ENCODE measurements around the gene NDUFA8. TPM values are rescaled to one million over a fixed set of nuclear protein-coding genes. Genes with fewer than 3 reads are reported as not detected.

The NDUFA8 gene
- polyA plus RNA-seq, 1 experiment = 90.4 TPM

DNA sequence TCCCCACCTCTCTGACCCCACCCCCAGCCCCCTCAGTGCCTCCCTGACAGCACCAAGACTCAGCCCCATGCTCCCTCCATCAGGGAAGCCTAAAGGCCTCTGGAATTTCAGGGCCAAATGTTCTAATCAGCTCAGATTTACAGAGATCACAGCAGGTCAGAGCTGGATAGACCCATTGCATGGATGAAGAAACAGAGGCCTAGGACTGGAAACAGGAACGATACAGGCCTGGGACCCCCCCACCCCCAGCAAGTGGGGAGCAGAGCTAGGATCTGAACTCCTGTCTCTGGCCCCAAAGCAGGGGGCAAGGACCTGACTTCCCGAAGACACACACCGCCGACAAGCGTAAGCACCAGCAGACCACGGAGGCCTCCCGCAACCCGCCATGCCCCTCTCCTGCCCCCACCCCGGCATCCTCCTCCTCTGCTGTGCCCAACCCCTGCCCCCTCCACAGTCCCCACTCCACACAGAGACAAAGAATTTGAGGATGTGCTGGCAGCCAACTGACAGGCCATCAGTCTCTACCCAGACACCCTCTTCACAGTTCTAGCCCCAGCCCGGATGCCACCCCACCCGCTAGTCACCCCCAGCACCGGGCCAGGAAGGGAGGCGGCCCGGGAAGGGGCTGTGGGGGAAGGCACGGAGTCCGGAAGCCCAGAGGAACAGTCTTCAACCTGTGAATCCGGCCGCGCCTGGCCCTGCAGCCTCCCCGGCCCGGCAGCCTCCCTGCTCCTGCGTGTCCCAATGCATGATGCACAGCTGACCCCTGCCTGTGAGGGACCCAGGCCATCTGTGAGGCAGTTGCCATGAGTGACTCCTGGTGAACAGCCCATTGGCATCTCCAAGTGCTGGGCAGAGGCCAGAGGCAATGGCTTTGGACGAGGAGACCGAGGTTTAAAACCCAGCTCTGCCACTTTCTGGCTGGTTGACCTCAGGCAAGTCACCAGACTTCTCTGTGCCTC lies 31.3 kb downstream of the NDUFA8 start:
- H3K4me3 ChIP-seq (ENCODE audit: low read depth, low read length) = no peak overlapping the region
- no peak for TF ChIP-seq CTCF (IDR thresholded peaks at IDR 0.05; ENCODE audit: low read depth, low read length)
- DNase-seq (ENCODE audit: low read depth, low spot score) = no peak
- CTCF ChIA-PET = interaction anchor here (0.9 to 7.7 kb wide), 3 partner anchors 27 to 223 kb away, joined by 3 to 222 read pairs (median 5); no protein-coding TSS in a partner anchor
- peaks cover 5% of the 10 kb centered on the region for H3K27me3 ChIP-seq (ENCODE audit: control insufficient read depth, insufficient read depth, low read length)
- H3K9me3 ChIP-seq (ENCODE audit: control insufficient read depth, insufficient read depth, low read length) = no peaks in the 10 kb centered on the region; the same call in 1 of the 2 replicates
- POLR2A ChIA-PET = no interaction called here
- no peak overlapping the region for H3K27ac ChIP-seq (ENCODE audit: low read depth, low read length)

GRCh38 chr9:122127396-122127798 lies 32.2 kb downstream of the NDUFA8 start:
- CTCF ChIA-PET = interaction anchor here (0.6 to 9.4 kb wide), 6 partner anchors 26 to 333 kb away, joined by 3 to 378 read pairs (median 32); no protein-coding TSS in a partner anchor
- no peak for DNase-seq (ENCODE audit: low read depth, low spot score)
- POLR2A ChIA-PET = no interaction called here
- no peak for TF ChIP-seq CTCF (IDR thresholded peaks at IDR 0.05; ENCODE audit: low read depth, low read length)
- Histone ChIP-seq H3K9me3 (ENCODE audit: control insufficient read depth, insufficient read depth, low read length) (no peaks in the 10 kb centered on the region; the same call in 1 of the 2 replicates), H3K4me3 (ENCODE audit: low read depth, low read length) (no peak overlapping the region), H3K27ac (ENCODE audit: low read depth, low read length) (no peak overlapping the region), H3K27me3 (ENCODE audit: control insufficient read depth, insufficient read depth, low read length) (peaks cover 5% of the 10 kb centered on the region)

GRCh38 chr9:122126331-122127261 lies 33.0 kb downstream of the NDUFA8 start:
- Histone ChIP-seq H3K4me3 (ENCODE audit: low read depth, low read length) (peak overlapping the region; percentile 36), H3K9me3 (ENCODE audit: control insufficient read depth, insufficient read depth, low read length) (no peaks in the 10 kb centered on the region; the same call in 1 of the 2 replicates), H3K27ac (ENCODE audit: low read depth, low read length) (no peak overlapping the region), H3K27me3 (ENCODE audit: control insufficient read depth, insufficient read depth, low read length) (peaks cover 2% of the 10 kb centered on the region)
- no peak; the same call in 1 of the 2 replicates for TF ChIP-seq CTCF (IDR thresholded peaks at IDR 0.05; ENCODE audit: low read depth, low read length)
- CTCF ChIA-PET = interaction anchor here (0.8 to 9.4 kb wide), 13 partner anchors 8 to 336 kb away, joined by 3 to 378 read pairs (median 13); no protein-coding TSS in a partner anchor
- POLR2A ChIA-PET = interaction anchor here (1.0 to 2.4 kb wide), 2 partner anchors 7 to 224 kb away, joined by 3 to 13 read pairs; no protein-coding TSS in a partner anchor
- no peak for DNase-seq (ENCODE audit: low read depth, low spot score)

DNA sequence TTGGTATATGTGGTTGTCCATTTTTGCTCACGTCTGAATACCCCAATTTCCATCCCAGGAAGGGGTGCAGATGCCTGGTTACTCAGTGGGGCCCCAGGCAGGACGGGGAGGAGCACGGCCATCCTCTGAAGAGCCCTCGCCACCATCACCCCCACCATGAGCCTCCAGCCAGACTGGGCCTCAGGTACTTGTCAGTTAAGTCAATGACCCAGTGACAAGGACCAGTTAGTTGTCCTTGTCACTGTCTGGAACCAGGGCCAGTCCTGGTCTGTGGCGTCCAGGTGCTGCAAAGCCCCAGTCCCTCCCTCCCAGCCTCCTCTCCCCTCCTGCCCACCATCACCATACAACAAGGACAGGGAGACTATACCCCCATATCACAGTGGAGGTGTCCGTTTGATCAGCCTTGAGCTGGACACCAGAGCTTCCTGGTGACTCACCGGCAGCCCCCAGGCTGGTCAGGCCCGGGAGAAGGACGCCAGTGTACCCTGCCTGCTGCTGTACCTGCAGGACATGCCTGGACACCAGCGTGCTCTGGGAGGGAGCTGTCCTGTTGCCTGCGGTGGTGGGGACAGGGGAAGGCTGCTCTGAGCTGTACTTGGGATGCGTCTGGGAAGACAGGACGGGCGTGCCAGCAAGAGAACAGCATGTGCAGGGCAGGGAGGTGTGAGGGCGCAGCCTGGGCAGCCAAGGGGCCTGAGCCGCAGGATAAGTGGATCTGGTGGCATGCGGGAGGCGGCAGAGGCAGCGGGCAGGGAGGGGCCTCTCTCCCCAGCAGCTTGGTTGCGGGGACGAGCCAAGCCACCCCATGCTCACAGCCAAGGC lies 33.9 kb downstream of the NDUFA8 start:
- Histone ChIP-seq H3K4me3 (ENCODE audit: low read depth, low read length) (no peak overlapping the region), H3K27me3 (ENCODE audit: control insufficient read depth, insufficient read depth, low read length) (peaks cover 2% of the 10 kb centered on the region), H3K27ac (ENCODE audit: low read depth, low read length) (no peak overlapping the region), H3K9me3 (ENCODE audit: control insufficient read depth, insufficient read depth, low read length) (no peaks in the 10 kb centered on the region; the same call in 1 of the 2 replicates)
- no peak for TF ChIP-seq CTCF (IDR thresholded peaks at IDR 0.05; ENCODE audit: low read depth, low read length)
- ChIA-PET POLR2A (interaction anchor here (0.6 to 2.4 kb wide), 6 partner anchors 8 to 225 kb away, joined by 3 to 13 read pairs (median 4); no protein-coding TSS in a partner anchor), CTCF (interaction anchor here (0.7 to 9.4 kb wide), 24 partner anchors 9 to 684 kb away, joined by 3 to 378 read pairs (median 6); partner anchors contain the start of genes MRRF and RBM18)
- no peak for DNase-seq (ENCODE audit: low read depth, low spot score)

Data from AG04450 (cell line).